Stimulated activated CD8-positive, alpha-beta memory T cell treated with anti-CD3 and anti-CD28 coated beads, Interleukin-7, amount 100 ng/mL, for 4 hours (primary cell): ENCODE data around the gene SAXO2.
"Not testable (repeated sequence)": the region's sequence is repeated elsewhere in the genome, so short reads cannot be mapped to it uniquely, and the experiment has no call there.

Experiments
- DNase-seq, 2 donors: peaks; one replicate each; pipeline ENCODE4 v3.0.0-alpha.2; 2020; ENCODE audit warnings: low read depth in 2 of 2

Gene SAXO2

DNA sequence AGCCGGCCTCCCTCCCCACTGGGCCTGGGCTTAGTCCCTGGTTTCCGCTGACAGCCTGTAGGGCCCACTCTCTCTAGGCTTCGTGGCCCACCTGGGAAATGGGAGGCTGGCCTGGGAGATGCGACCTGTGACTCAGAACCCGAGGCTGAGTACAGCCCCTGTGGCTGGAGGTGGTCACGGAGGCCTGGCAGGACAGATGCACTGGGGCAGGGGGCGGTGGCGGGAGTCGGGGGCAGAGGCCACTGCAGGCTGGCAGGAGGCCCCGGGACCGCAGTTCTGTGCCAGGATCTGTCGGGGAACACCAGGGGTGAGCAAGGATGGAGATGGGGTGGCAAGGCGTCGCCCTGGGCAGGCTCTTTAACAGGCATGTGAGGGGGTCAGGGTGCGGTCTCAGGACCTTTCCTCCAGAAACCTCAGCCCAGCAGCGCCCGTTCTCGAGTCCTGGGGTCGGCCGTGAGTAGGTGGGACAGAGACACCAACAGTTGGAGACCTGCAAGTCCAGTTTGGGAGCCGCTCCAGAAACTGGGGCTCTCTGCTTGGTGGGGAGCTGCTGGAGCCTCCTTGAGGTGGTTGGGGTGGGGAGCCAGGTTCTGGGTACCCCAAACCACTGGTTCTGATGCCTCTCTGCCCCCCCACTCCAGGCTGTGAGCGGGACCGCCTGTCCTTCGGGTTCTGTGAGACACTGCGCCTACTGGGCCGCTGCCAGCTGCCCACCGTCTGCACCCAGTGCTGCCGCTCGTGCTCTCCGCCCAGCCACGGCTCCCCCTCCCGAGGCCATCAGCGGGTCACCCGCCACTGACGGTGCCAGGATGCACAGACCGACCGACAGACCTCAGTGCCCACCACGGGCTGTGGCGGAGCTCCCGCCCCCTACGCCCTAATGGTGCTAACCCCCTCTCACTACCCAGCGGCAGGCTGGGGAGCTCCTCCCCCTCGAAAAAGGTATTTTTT lies 71.3 kb downstream of the SAXO2 start:
- DNase-seq, result not testable (repeated sequence)
